Adipose tissue (tissue), 3 donors: ENCODE measurements around the gene CHID1. TPM values are rescaled to one million over a fixed set of nuclear protein-coding genes. Genes with fewer than 3 reads are reported as not detected.

Source experiments
- H3K27ac ChIP-seq: one replicate; pipeline ENCODE4 v1.5.1; 2013; ENCODE audit warnings: low read depth, low read length
- WGBS, 3 donors: extraction: QIAGEN DNeasy Blood & Tissue Kit; methylation state at CpG; one replicate each; pipeline ENCODE4 v1.1.7; 2013; 5-methylcytosine and 5-hydroxymethylcytosine counted together
- polyA plus RNA-seq, 3 donors: library from polyadenylated mRNA; stranded (reverse); fragments of 200-250 nt; gene quantifications; one replicate each; pipeline ENCODE4 v1.2.3, GENCODE V29; 2013
- donor health status: healthy with polysubstance abuse.
- donor health status: Bipolar disorder and iron deficiency.
- donor health status: healthy.

Gene CHID1
- polyA plus RNA-seq, 3 donors: 45.3 to 62.6 (median 51.9) TPM

- 75 to 82% (median 81%) methylated on average over 5 of the region's 5 CpGs for WGBS, 3 donors
- no peak overlapping the region for H3K27ac ChIP-seq
Observed at GRCh38 chr11:914204-914603, 3.6 kb upstream of the CHID1 start.

- 87 to 92% (median 89%) methylated on average over 4 of the region's 4 CpGs for WGBS, 3 donors
Observed at GRCh38 chr11:913043-913442, 2.4 kb upstream of the CHID1 start.

GRCh38 chr11:912266-912665, 1.7 kb upstream of the CHID1 start:
- 93 to 95% (median 94%) methylated on average over 10 to 13 of the region's 14 CpGs for WGBS, 3 donors
- H3K27ac ChIP-seq: no peak overlapping the region

More at GRCh38 chr11:913043-913442, 2.4 kb upstream of the CHID1 start:
- H3K27ac ChIP-seq: no peak overlapping the region

GRCh38 chr11:911890-912219, 1.2 kb upstream of the CHID1 start:
- 91 to 94% (median 92%) methylated on average over 11 of the region's 11 CpGs for WGBS, 3 donors
- no peak overlapping the region for H3K27ac ChIP-seq

GRCh38 chr11:911031-911889, 650 bp upstream of the CHID1 start:
- 2 to 7% (median 2%) methylated on average over 65 to 68 of the region's 68 CpGs for WGBS, 3 donors
- peak overlapping the region; percentile 90 for H3K27ac ChIP-seq

GRCh38 chr11:910044-910588, 494 bp downstream of the CHID1 start:
- WGBS, 3 donors: 1 to 4% (median 2%) methylated on average over 31 to 38 of the region's 38 CpGs
- H3K27ac ChIP-seq: no peak overlapping the region

- H3K27ac ChIP-seq: no peak overlapping the region
- WGBS, 3 donors: 90 to 92% (median 91%) methylated on average over 11 of the region's 11 CpGs
Observed at GRCh38 chr11:909406-909805, 1.2 kb downstream of the CHID1 start.

GRCh38 chr11:908273-908672, 2.3 kb downstream of the CHID1 start:
- WGBS, 3 donors: 81 to 92% (median 82%) methylated on average over 5 of the region's 5 CpGs
- no peak overlapping the region for H3K27ac ChIP-seq

- no peak overlapping the region for H3K27ac ChIP-seq
- WGBS, 3 donors: 77 to 97% (median 81%) methylated on average over 2 of the region's 2 CpGs
Observed at GRCh38 chr11:907668-908067, 2.9 kb downstream of the CHID1 start.

GRCh38 chr11:905952-906351, 4.7 kb downstream of the CHID1 start:
- 53 to 90% (median 89%) methylated on average over 7 of the region's 7 CpGs for WGBS, 3 donors
- no peak overlapping the region for H3K27ac ChIP-seq

- 88 to 90% (median 88%) methylated on average over 7 of the region's 7 CpGs for WGBS, 3 donors
- H3K27ac ChIP-seq: peak overlapping the region; percentile 24
Observed at GRCh38 chr11:904380-904779, 6.2 kb downstream of the CHID1 start.

- WGBS, 3 donors: 87 to 92% (median 88%) methylated on average over 19 of the region's 19 CpGs
- H3K27ac ChIP-seq: no peak overlapping the region
Observed at GRCh38 chr11:901452-902061, 9.1 kb downstream of the CHID1 start.

- no peak overlapping the region for H3K27ac ChIP-seq
- WGBS, 3 donors: 88 to 94% (median 90%) methylated on average over 7 of the region's 7 CpGs
Observed at GRCh38 chr11:900545-900944, 10.1 kb downstream of the CHID1 start.

GRCh38 chr11:899724-900123, 10.9 kb downstream of the CHID1 start:
- no peak overlapping the region for H3K27ac ChIP-seq
- WGBS, 3 donors: 93 to 95% (median 94%) methylated on average over 10 to 11 of the region's 11 CpGs

GRCh38 chr11:898540-899190, 11.9 kb downstream of the CHID1 start:
- 83 to 87% (median 84%) methylated on average over 22 of the region's 22 CpGs for WGBS, 3 donors

GRCh38 chr11:898143-898511, 12.5 kb downstream of the CHID1 start:
- WGBS, 3 donors: 64 to 77% (median 66%) methylated on average over 10 of the region's 10 CpGs
- H3K27ac ChIP-seq: no peak overlapping the region

More at GRCh38 chr11:898540-899190, 11.9 kb downstream of the CHID1 start:
- no peak overlapping the region for H3K27ac ChIP-seq

GRCh38 chr11:897253-898142, 13.1 kb downstream of the CHID1 start:
- H3K27ac ChIP-seq: no peak overlapping the region
- WGBS, 3 donors: 77 to 80% (median 79%) methylated on average over 14 to 17 of the region's 17 CpGs
